ENCODE data around the gene GDI2. TPM values are rescaled to one million over a fixed set of nuclear protein-coding genes. Genes with fewer than 3 reads are reported as not detected.

The GDI2 gene
- total RNA-seq, 1 experiment from 2014 or later, result 196 TPM

DNA sequence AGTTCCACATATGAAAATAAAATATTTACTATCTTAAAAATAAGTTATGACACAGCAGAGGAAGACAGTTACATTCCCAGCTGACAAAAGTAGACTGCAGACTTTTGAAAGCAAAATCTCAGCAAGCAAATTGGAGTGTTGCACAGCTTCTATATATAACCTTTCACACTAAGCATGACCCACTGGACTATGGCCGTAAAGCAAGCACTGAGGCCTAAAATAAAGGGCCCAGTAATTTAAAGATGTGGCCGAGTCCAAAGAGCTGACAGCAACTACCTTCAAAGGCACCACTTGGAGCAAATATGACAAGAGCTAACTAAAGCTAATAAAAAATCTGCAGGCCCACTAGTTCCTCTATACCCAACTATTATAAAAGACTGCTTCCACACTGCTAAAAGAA lies 6.5 kb downstream of the GDI2 start:
- Histone ChIP-seq H3K27ac (no peak overlapping the region), H4K20me1 (ENCODE audit: insufficient read depth) (peaks cover 52% of the 10 kb centered on the region), H3K79me2 (ENCODE audit: low read depth) (peaks cover 100% of the 10 kb centered on the region), H2AFZ (no peak overlapping the region), H3K9me2 (ENCODE audit: insufficient read depth) (no peaks in the 10 kb centered on the region), H3K27me3 (ENCODE audit: insufficient read depth, low read depth) (no peaks in the 10 kb centered on the region), H3F3A (ENCODE audit: insufficient read depth, low read depth) (no peaks in the 10 kb centered on the region; the same call in none of the 2 replicates), H3K4me1 (replicated peaks; ENCODE audit: insufficient read depth) (peaks cover 15% of the 10 kb centered on the region), H3K4me3 (no peak overlapping the region), H3K4me2 (no peak overlapping the region), H3K9me3 (ENCODE audit: insufficient read depth, low read depth) (no peaks in the 10 kb centered on the region), H3K36me3 (ENCODE audit: low read depth) (0 out of 2 replicates have a peak, but pooled peaks cover 3% of the 10 kb centered on the region)
- TF ChIP-seq EZH2 (IDR thresholded peaks at IDR 0.05; ENCODE audit: low read depth), result no peak
- TF ChIP-seq, protein P1, sequence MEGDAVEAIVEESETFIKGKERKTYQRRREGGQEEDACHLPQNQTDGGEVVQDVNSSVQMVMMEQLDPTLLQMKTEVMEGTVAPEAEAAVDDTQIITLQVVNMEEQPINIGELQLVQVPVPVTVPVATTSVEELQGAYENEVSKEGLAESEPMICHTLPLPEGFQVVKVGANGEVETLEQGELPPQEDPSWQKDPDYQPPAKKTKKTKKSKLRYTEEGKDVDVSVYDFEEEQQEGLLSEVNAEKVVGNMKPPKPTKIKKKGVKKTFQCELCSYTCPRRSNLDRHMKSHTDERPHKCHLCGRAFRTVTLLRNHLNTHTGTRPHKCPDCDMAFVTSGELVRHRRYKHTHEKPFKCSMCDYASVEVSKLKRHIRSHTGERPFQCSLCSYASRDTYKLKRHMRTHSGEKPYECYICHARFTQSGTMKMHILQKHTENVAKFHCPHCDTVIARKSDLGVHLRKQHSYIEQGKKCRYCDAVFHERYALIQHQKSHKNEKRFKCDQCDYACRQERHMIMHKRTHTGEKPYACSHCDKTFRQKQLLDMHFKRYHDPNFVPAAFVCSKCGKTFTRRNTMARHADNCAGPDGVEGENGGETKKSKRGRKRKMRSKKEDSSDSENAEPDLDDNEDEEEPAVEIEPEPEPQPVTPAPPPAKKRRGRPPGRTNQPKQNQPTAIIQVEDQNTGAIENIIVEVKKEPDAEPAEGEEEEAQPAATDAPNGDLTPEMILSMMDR (conservative IDR thresholded peaks at IDR 0.05), result no peak
- DNase-seq, result no peak
- BruUV-seq (replicated peaks), result no TSS peak
- intact Hi-C loops (cut with micrococcal nuclease; ENCODE audit: unreplicated experiment), result no loop called here
- ChIA-PET POLR2A (ENCODE audit: unreplicated experiment) (no interaction called here), CTCF (interaction anchor here (0.6 kb wide), 1 partner anchor 12 kb away, joined by 4 read pairs; no protein-coding TSS in a partner anchor)

DNA sequence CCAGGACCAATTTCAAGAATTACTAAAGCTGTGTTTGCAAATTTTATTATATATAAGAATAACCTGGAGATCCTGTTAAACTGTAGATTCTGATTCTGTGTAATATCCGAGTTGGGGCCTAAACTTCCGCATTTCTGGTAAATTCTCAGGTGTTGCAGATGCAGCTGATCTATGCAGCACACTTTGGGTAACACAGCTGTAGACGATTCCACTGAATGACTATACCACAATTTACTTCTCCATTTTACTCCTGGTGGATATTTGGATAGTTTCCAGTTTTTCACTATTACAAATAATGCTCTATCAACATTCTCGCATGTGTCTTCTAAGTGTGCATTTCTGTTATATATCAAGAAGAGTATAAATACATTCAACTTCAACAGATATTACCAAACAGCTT lies 7.5 kb downstream of the GDI2 start:
- no peak for DNase-seq
- Histone ChIP-seq H3K9me3 (ENCODE audit: insufficient read depth, low read depth) (no peaks in the 10 kb centered on the region), H3F3A (ENCODE audit: insufficient read depth, low read depth) (peaks cover 4% of the 10 kb centered on the region), H3K27ac (no peak overlapping the region), H3K79me2 (ENCODE audit: low read depth) (peaks cover 98% of the 10 kb centered on the region), H3K4me3 (no peak overlapping the region), H2AFZ (no peak overlapping the region), H3K9me2 (ENCODE audit: insufficient read depth) (no peaks in the 10 kb centered on the region), H3K36me3 (ENCODE audit: low read depth) (0 out of 2 replicates have a peak, but pooled peaks cover 3% of the 10 kb centered on the region), H4K20me1 (ENCODE audit: insufficient read depth) (peaks cover 43% of the 10 kb centered on the region), H3K4me2 (no peak overlapping the region), H3K27me3 (ENCODE audit: insufficient read depth, low read depth) (no peaks in the 10 kb centered on the region), H3K4me1 (replicated peaks; ENCODE audit: insufficient read depth) (peaks cover 9% of the 10 kb centered on the region)
- intact Hi-C loops (cut with micrococcal nuclease; ENCODE audit: unreplicated experiment), result no loop called here
- POLR2A ChIA-PET (ENCODE audit: unreplicated experiment), result no interaction called here
- TF ChIP-seq, protein P1 (conservative IDR thresholded peaks at IDR 0.05), result no peak
- no peak for TF ChIP-seq EZH2 (IDR thresholded peaks at IDR 0.05; ENCODE audit: low read depth)
- CTCF ChIA-PET, result no interaction called here
- BruUV-seq (replicated peaks), result no TSS peak

DNA sequence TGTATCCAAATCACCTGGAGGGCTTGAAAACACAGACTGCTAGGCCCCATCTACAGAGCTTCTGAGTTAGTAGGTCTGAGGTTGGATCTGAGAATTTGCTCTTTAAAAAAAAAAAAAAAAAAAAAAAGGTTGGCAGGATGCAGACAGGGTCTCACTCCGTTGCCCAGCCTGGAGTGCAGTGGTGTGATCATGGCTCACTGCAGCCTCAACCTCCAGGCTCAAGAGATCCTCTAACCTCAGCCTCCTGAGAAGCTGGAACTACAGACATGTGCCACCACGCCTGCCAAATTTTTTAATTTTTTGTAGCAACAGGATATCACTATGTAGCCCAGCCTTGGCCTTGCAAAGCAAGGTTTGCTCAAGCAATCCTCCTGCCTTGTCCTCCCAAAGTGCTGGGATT lies 8.0 kb downstream of the GDI2 start:
- no TSS peak for BruUV-seq (replicated peaks)
- CTCF ChIA-PET, result no interaction called here

More for the DNA sequence above, 8.0 kb downstream of the GDI2 start:
- peaks cover 39% of the 10 kb centered on the region for H4K20me1 ChIP-seq (ENCODE audit: insufficient read depth)
- H3K79me2 ChIP-seq (ENCODE audit: low read depth), result peaks cover 97% of the 10 kb centered on the region
- H3F3A ChIP-seq (ENCODE audit: insufficient read depth, low read depth), result peaks cover 4% of the 10 kb centered on the region
- 0 out of 2 replicates have a peak, but pooled peaks cover 3% of the 10 kb centered on the region for H3K36me3 ChIP-seq (ENCODE audit: low read depth)
- H3K9me2 ChIP-seq (ENCODE audit: insufficient read depth), result no peaks in the 10 kb centered on the region
- intact Hi-C loops (cut with micrococcal nuclease; ENCODE audit: unreplicated experiment), result no loop called here
- no peak overlapping the region for H3K4me2 ChIP-seq
- no peaks in the 10 kb centered on the region for H3K27me3 ChIP-seq (ENCODE audit: insufficient read depth, low read depth)
- H3K4me1 ChIP-seq (replicated peaks; ENCODE audit: insufficient read depth), result peaks cover 6% of the 10 kb centered on the region
- no peak overlapping the region for H3K27ac ChIP-seq
- POLR2A ChIA-PET (ENCODE audit: unreplicated experiment), result no interaction called here
- no peak for DNase-seq
- no peaks in the 10 kb centered on the region for H3K9me3 ChIP-seq (ENCODE audit: insufficient read depth, low read depth)
- H2AFZ ChIP-seq, result no peak overlapping the region
- H3K4me3 ChIP-seq, result no peak overlapping the region
- TF ChIP-seq EZH2 (IDR thresholded peaks at IDR 0.05; ENCODE audit: low read depth), result no peak
- TF ChIP-seq, protein P1 (conservative IDR thresholded peaks at IDR 0.05), result no peak

All from PC-9 (cell line).